ENCODE measurements around the gene CHP1. TPM values are rescaled to one million over a fixed set of nuclear protein-coding genes. Genes with fewer than 3 reads are reported as not detected.

CHP1 gene
- total RNA-seq, result 63.0 and 69.2 TPM in 2 replicates

GRCh38 chr15:41230650-41231421 is at the start of gene CHP1, which contains the start of gene EXD1:
TSS of gene CHP1 (plus strand) at chr15:41231268. CDS start at chr15:41231383, 115 bp downstream.
TSS of gene EXD1 (minus strand) at chr15:41230757. CDS start at chr15:41226575, 4,182 bp downstream.

Other genes starting within 250 kb of the CHP1 start
- gene INO80, start 115.0 kb upstream of the CHP1 start, total RNA-seq, result 17.5 and 32.9 TPM in 2 replicates
- gene EXD1, start 511 bp upstream of the CHP1 start, total RNA-seq, result under 0.01 TPM in 1 of 2 replicates, not detected in the other
- gene OIP5, start 101.3 kb downstream of the CHP1 start, total RNA-seq, result 0.59 and 2.1 TPM in 2 replicates
- 4.5 and 40.2 TPM in 2 replicates for gene NUSAP1, start 101.6 kb downstream of the CHP1 start, total RNA-seq
- gene NDUFAF1, start 171.2 kb downstream of the CHP1 start, total RNA-seq, result 27.6 and 31.8 TPM in 2 replicates
- gene RTF1, start 185.8 kb downstream of the CHP1 start, total RNA-seq, result 16.3 and 20.9 TPM in 2 replicates